Right ventricle myocardium inferior (tissue), 1 donor: ENCODE results near the gene SRP72. TPM values are rescaled to one million over a fixed set of nuclear protein-coding genes. Genes with fewer than 3 reads are reported as not detected.
A peak's percentile ranks its signal among the peaks of the same experiment; 100 is the strongest.
"Not testable (repeated sequence)": the region's sequence is repeated elsewhere in the genome, so short reads cannot be mapped to it uniquely, and the experiment has no call there.

Source experiments
- ATAC-seq: fragments of 200-7000 bp; cut with Tn5 transposase; one replicate; pipeline ENCODE4 v1.9.1; 2020; ENCODE audit warnings: mild to moderate bottlenecking, moderate library complexity
- DNase-seq: peaks from one replicate; pipeline ENCODE4 v3.0.0; 2021; ENCODE audit errors: missing footprints
- intact Hi-C: fragments of 100-400 bp; cut with DNase I; formaldehyde crosslinking; loops from one replicate; pipeline ENCODE4 v1.11.0; 2022
- total RNA-seq: library from RNA; stranded (reverse); fragmentation: NEBNext Ultra II Directional; extraction: Animal tissue kit (Norgen Biotek cat#: 25700); gene quantifications from one replicate; pipeline ENCODE4 v1.2.1, GENCODE V29; 2021
- donor health status: DM: no; HTN: yes; CAD: no; lungs with severe emphysema.

The SRP72 gene
- total RNA-seq, 1 donor from 2014 or later: 32.4 TPM

DNA sequence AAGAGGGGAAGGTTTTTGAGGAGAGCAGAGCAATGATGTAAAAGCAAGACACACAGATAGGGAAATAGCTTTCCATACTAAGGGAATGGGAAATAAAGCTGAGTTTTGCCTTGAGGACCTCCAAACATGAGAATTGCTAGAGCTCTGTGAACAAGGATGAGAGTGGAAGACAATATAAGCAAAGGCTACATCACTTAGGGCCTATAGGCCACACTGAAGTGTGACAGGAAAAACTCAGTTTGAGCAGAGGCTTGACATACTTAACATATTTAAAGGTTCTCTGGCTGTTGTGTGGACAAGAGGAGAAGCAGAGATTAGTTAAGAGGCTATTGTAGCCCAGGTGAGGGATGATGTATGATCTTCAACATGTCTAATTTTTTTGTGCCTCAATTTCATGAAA lies 5.3 kb upstream of the SRP72 start:
- ATAC-seq (no peak), DNase-seq (no peak)
- intact Hi-C loops: no loop called here

DNA sequence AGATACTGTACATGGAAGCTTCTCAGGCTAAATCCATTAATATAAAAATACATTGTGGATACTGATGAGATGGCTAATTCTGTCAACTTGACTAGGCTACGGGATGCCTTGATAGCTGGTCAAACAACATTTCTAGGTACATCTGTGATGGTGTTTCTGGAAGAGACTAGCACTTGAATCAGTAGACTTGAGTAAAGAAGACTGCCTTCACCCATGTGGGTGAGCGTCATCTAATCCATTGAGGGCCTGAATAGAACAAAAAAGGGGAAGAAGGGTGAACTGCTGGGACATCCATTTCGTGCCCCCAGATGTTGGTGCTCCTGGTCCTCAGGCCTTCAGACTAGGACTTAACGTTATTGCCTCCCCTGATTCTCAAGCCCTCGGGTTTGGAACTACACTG lies 3.7 kb upstream of the SRP72 start:
- ATAC-seq: no peak
- intact Hi-C loops: loop anchor here (2.0 kb wide), 1 partner anchor 27 kb away; the partner anchor contains the start of gene PAICS
- DNase-seq: no peak

DNA sequence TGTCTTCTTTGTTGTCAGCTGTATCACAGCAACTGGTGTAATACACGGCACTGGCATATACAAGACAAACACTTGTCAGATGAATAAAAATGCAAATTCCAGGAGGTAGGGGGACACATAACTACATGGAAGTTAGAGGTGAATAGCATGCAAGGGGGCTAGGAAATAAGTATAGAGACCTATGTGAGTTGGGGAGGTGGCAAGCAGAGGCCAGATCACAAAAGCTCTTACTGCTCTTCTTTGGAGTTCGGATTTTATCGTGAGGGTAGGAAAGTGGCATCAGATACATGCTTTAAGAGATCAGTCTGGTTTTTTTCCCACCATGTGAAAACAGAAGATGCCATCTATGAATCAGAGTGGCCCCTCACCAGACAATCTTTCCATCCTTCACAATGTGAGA lies 2.8 kb upstream of the SRP72 start:
- intact Hi-C loops: loop anchor here (2.0 kb wide), 1 partner anchor 28 kb away; the partner anchor contains the start of gene PAICS
- no peak for ATAC-seq
- DNase-seq: no peak

DNA sequence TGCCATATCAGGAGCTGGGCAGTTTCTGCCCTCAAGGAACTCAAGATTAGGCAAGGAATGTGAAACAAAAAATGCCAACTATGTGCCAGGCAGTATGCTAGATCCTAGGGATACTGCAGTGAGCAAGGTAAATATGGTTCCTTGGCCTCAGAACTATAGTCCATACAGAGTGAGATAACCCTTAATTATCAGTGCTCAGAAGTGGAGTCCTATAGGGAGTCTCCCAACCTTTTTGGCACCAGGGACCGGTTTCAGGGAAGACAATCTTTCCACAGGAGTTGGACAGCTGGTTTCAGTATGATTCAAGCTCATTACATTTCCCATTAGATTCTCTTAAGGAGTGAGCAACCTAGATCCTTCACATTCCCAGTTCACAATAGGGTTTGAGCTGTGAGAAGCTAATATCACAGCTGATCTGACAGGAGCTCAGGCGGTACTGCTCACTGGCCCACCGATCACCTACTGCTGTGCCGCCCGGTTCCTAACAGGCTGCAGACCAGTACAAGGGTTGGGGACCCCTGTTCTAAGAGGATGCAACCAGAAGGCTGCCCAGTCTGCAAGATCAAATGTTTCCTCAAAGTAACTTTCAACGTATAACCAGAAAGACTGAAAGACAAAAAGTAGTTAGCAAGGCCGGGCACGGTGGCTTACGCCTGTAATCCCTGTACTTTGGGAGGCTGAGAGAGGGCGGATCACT lies 1.7 kb upstream of the SRP72 start:
- ATAC-seq (no peak), DNase-seq (peak; percentile 41)
- intact Hi-C loops: loop anchor here (2.0 kb wide), 1 partner anchor 29 kb away; the partner anchor contains the start of gene PAICS

DNA sequence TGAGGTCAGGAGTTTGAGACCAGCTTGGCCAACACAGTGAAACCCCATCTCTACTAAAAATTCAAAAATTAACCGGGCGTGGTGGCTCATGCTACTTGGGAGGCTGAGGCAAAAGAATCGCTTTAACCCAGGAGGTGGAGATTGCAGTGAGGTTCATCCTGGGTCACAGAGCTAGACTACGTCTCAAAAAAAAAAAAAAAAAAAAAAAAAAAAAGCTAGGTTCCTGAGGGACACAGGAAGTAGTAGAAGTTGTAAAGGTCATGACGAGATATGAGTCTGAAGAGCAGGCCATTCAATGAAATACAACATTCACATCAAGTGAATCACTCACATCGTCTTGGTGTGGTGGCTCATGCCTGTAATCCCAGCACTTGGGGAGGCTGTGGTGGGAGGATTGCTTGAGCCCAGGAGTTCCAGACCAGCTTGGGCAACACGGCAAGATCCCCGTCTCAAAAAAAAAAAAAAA lies 1.1 kb upstream of the SRP72 start:
- intact Hi-C loops, DNase-seq, ATAC-seq: not testable (repeated sequence)

DNA sequence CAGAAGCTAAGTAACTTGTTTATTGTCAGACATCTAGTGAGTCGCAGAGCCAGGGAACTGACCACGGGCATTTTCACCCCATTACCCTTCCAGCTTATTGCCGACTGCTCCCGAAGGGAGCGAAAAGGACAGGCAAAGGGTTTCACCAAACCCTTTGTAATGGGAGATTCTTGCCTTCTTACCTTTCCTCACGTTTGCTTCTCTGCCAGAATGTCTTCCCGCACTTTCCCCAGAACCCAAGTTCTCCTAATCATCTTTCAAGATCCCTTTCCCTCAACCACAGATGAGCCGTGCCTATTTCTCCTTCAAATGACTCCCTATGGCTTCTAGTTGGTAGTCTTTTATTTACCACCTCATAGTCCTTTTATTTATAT lies 520 bp upstream of the SRP72 start:
- intact Hi-C loops: no loop called here
- ATAC-seq: no peak

DNA sequence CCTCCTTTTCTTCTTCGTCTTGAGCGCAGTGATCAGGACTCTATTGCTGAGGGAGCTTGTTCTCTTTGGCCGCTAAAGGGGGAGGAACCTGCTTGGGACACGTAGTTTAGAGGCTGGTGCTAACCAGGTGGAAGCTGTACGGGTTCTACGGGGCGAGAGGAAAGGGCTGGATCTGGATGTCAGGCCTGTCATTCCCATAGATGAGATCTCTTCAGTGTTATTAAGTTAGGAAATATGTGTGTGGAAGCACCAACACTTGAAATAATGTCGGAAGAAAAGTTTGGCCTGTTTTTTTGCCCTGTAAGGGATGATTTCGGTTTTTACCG lies 643 bp downstream of the SRP72 start:
- DNase-seq (no peak), ATAC-seq (peak; percentile 51)
- intact Hi-C loops: no loop called here

More for the DNA sequence above, 520 bp upstream of the SRP72 start:
- no peak for DNase-seq

DNA sequence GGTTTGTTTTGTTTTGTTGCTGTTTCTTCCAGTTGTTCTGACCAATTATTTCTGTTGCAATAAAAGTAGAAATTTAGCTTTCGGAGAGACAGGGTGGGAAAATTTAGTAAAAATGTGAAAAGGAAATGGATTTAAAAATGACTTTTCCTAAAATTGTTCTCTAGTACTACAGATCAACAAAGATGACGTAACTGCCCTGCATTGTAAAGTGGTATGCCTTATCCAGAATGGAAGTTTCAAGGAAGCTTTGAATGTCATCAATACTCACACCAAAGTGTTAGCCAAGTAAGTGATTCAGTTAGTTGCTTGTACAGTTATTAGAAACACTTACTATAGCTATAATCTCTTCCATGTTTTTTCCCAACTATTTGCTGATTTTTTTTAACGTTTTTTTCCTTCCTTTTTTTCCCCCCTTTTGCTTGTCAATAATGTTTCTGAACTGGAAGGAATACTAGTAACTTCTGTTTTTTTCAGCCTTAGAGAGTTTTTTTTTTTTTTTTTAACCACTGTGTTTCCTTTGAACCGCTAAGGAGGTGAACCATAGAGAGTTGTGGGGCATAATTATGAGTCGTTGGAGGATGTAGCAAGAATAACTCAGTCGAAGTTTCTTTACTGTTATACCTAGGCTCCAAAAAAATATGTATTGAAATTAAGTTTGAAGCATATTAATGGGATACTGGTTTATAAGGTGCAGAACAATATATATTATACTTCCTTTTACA lies 2.2 kb downstream of the SRP72 start:
- ATAC-seq (no peak), DNase-seq (no peak)
- intact Hi-C loops: no loop called here

DNA sequence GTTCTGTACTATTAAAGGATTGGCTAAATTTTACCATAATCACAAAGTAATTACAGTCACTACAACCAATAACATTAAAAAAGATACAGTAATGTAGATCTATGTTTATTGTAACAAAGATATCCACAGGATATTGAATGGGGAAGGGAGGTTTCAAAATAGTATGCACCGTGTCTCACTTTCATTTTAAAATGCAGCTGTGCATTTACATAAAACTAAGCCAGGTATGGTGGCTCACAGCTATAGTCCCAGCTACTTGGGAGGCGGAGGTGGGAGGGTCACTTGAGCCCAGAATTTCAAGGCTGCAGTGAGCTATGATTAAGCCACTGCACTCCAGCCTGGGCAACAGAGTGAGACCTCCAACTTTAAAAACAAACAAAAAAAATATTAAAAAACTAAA lies 8.5 kb downstream of the SRP72 start:
- DNase-seq (no peak), ATAC-seq (no peak)
- intact Hi-C loops: loop anchor here (5.0 kb wide), 1 partner anchor 609 kb away; no protein-coding TSS in a partner anchor

DNA sequence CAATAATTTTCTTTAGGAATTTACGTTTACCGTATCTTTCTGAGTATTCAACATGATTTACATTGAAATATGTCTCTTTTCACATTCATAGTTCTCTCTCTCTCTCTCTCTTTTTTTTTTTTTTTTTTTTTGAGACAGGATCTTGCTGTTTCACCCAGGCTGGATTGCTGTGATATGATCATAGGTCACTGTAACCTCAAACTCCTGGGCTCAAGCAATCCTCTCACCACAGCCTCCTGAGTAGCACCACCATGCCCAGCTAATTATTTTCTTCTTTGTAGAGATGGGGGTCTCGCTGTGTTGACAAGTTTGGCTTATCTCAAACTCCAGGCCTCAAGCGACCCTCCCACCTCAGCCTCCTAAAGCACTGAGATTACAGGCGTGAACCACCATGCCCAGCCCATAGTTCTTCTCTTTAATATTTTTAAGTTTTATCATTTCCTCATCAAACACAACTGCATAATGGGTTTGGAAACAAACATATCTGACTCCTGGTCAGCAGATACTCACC lies 9.8 kb downstream of the SRP72 start:
- intact Hi-C loops: loop anchor here (5.0 kb wide), 1 partner anchor 610 kb away; no protein-coding TSS in a partner anchor
- ATAC-seq: no peak
- no peak for DNase-seq

DNA sequence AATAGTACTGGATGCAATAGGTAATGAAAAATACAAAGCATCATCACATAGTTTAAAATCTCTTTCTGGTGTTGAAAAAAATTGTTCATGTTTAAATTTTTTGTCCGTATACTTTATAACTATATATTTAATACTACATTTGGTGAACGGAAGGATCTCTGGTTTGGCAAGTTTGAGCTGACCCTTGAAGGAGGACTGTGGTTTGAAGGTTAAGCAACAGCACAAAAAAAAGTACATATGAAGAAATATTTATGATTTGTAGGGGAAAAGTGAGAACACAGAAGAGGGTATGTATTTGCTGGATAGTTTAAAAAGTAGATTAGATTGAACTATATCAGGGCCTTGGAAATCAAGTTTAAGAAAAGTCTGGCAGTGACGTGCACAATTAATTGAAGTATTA lies 13.3 kb downstream of the SRP72 start:
- ATAC-seq (no peak), DNase-seq (no peak)
- intact Hi-C loops: no loop called here

DNA sequence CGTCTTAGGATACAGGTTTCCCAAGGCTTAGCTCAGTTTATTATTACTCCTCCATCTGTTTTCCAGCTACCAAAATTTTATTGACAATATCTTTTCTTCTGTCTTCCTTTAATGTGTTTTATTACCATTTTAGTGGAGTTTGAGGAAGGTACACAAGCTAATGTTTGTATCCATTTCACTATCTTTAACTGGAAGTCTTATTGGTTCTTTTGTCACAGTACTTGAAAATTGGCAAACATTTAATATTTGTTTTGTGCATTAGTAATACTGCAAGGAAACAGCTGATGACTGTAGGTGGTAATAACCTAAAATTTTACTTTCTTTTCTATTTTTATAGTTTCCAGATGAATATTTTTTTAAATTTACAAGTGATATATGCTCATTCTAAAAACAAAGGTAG lies 28.8 kb downstream of the SRP72 start:
- ATAC-seq (no peak), DNase-seq (no peak)
- intact Hi-C loops: no loop called here

DNA sequence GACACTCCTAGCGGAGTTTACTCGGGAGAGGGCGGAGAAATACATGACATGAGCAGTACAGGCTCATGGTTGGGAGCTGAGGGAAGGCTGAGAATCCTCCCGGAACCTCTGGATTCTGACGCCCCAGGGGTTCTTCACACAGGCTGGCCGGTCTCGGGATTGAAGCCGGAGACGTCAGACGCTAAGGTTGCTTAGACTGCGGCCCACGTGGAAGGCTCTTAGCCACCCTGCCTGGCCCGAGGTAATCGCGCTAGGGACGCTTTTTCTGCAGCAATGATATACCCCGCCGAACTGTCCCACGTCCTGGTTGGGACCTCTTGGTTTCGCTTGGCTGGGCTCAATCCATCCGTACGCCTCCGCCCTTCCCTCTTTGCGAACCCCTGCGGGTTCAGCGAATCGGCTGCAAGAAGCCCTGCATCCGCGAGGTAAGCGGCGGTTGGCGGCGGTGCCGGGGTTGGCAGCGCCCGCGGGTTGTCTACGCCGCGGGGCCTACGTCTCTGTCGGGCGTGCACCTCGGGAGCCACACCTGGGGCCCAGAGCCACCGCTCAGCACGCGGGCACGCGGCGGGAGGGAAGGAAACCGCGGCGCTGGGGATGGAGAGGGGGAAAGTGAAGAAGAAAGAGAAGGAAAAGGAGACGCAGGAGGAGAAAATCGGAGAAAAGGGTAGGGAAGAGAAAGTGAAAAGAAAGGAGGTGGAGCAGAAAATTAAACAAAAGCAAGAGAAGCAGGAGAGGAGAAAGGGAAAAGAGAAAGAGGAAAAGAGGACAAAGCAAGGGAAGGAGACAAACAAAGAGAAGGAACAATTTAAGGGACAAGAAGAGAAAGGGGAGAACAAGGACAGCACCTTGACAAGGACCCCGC lies 38.1 kb downstream of the SRP72 start, which contains the start of gene ARL9:
ARL9 (plus strand) TSS at position 523 of the 862 bp plus-strand sequence; CDS start at position 595, 72 bp downstream.
- DNase-seq (peak; percentile 73), ATAC-seq (peak; percentile 84)
- intact Hi-C loops: no loop called here

DNA sequence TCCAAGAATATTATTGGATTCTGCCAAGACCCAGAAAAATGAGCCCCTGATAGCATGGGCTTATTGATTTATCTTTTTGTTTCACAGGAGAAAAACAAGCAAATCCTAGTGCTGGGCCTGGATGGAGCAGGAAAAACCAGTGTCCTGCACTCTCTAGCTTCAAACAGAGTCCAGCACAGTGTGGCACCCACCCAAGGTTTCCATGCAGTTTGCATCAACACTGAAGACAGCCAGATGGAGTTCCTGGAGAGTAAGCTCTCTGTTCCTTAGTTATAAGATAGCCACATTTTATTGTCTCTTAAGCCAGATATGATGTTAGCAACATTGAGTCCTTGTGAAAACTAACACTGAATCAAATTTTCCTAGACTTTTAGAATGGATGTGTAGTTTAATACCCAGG lies 43.7 kb downstream of the SRP72 start:
- intact Hi-C loops: no loop called here
- ATAC-seq (no peak), DNase-seq (no peak)

DNA sequence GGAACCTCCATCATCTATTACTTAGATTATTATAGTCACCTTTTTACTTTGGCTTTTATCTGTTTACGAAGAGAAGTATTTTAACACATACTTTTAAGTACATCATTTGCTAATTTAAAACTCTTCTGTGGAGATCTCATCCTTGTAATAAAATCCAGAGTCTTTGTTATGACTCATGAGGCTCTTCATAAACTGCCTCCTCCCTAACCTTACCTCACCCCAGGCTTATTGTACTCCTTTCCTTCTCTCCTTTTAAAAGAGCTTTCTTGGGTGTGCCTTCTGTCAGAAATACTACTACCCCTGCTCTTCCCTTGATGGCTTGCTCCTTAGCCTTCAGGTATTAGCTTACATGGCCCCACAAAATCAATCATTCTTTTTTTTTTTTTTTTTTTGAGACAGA lies 44.7 kb downstream of the SRP72 start:
- no peak for ATAC-seq
- intact Hi-C loops: no loop called here
- no peak for DNase-seq

DNA sequence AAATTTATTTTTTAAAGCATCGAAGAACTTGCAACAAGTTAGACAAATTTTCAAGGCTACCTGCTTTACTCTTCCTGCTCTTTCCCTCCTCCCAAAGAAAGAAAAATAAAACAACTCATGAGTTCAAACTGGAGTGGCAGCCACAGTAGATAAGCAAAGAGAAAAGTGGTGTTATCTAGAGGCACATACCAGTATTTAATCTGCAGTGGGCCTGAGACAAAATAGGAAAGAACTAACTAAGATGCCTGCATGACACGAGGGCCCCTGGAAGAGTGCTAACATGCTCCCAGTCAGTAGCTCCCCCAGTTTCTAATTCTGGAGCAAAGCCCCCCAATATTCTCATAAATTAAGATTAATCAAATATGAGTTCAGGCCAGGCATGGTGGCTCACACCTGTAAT lies 46.1 kb downstream of the SRP72 start:
- DNase-seq: no peak
- intact Hi-C loops: no loop called here
- no peak for ATAC-seq

DNA sequence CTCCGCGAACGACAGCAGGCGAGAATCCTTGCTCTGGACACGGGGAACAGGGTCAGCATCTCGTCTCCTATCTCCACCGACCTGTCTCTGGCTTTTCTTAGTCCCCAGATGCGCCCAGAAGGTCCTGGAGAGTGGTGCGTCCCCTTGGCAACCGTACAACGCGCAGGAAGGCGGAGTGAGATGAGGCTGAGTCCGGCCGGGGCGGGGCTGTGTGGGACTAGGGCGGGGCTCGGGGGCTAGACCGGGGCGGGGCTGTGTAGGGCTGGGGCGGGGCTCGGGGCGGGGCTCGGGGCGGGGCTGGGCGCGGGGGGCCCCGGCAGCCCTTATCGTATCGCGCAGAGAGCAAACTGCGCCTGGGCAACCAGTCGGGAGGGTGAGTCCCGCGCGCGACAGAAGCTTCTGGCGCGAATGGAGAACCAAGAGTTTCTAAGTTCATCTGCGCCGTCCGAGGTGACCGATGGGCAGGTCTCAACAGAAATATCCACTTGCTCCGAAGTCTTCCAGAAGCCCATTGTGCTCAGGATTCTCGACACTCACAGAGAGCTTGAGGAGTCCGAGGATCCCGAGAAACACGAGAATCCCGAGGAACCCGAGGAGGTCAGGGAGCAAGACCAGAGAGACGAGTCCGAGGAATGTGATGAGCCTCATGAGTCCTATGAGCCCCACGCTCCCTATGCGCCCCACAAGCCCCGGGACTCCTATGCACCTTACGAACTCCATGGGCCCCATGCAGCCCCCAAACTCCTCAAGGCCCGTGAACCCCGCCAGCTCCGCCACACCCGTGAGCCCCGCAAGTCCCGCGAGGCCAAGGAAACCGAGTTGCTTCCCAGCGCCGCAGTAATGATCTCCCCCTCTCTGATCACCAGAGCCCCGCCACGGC lies 63.1 kb downstream of the SRP72 start:
- peak; percentile 98 for ATAC-seq
- intact Hi-C loops: no loop called here
- DNase-seq: peak; percentile 95

DNA sequence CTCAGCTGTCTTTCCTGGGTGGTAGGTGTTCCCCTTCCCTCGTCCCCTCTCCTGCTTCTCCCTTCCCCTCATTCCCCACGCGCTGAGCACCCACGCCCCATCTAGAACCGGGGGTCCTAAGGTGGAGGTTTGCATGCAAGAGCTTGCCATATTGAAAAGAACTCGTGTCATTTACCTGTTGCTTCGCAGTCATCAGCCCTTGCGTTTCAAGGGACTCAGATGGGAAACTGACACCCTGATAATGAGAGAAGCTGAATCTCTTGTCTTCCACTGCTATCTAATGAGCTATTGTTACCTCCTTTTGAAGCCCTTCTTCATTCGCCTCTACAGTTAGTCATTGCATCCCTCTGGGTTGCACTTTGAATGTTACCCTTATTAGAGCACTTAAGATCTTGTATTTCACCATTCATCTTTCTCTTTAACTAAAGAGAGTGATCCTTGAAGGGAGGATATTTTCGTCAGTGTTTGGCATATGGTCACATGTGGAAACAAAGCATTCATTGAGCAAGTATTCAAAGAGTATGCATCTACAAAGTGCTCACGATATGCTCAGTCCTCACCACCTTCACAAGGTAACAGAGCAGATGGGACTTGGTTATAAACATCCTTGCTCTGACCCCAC lies 63.8 kb downstream of the SRP72 start:
- ATAC-seq (no peak), DNase-seq (no peak)
- intact Hi-C loops: no loop called here
